CD4-positive, alpha-beta T cell (primary cell): ENCODE results near the gene CDH18. TPM values are rescaled to one million over a fixed set of nuclear protein-coding genes. Genes with fewer than 3 reads are reported as not detected.

ENCODE experiments used
- ATAC-seq: fragments of 200-7000 bp; cut with Tn5 transposase; one replicate; pipeline ENCODE4 v1.10.0; 2022; ENCODE audit warnings: mild to moderate bottlenecking; ENCODE audit not compliant: poor library complexity
- CTCF ChIA-PET: fragments of 350-600 bp; sonication (Branson Sonifier 250); formaldehyde crosslinking; loops from one replicate; lab custom pipeline; 2021; ENCODE audit warnings: antibody characterized with exemption, inconsistent platforms; lab: Charles Lee
- POLR2A ChIA-PET: fragments of 350-600 bp; sonication (Branson Sonifier 250); formaldehyde crosslinking; loops from one replicate; lab custom pipeline; 2021; ENCODE audit warnings: antibody characterized with exemption, inconsistent platforms; lab: Charles Lee
- DNase-seq, 14 experiments: peaks; one replicate each; pipeline ENCODE4 v3.0.0-alpha.2; 2013 to 2020; ENCODE audit warnings: mixed read lengths in 2 of 14
- H3K27ac ChIP-seq, 2 donors: one replicate each; pipeline versions ENCODE4 v1.5.1 to v1.7.0; 2013; ENCODE audit warnings: low read length in 2 of 2, low read depth in 1 of 2, mild to moderate bottlenecking in 1 of 2
- H3K27me3 ChIP-seq, 2 experiments: 1 replicate in 1 of 2; 2 replicates in 1 of 2; pipeline versions ENCODE4 v1.6.1 to v1.7.0; 2013; ENCODE audit warnings: low read length in 2 of 2, control low read depth in 1 of 2, mild to moderate bottlenecking in 1 of 2, moderate library complexity in 1 of 2; ENCODE audit not compliant: insufficient read depth in 2 of 2, control insufficient read depth in 1 of 2
- H3K36me3 ChIP-seq: one replicate; pipeline ENCODE4 v1.6.1; 2013; ENCODE audit warnings: low read length, control low read depth; ENCODE audit not compliant: insufficient read depth
- H3K4me1 ChIP-seq: one replicate; pipeline ENCODE4 v1.6.1; 2013; ENCODE audit warnings: low read length, control low read depth; ENCODE audit not compliant: insufficient read depth
- H3K4me3 ChIP-seq: one replicate; pipeline ENCODE4 v1.5.1; 2013; ENCODE audit warnings: mild to moderate bottlenecking, low read length, moderate library complexity
- H3K9me3 ChIP-seq, 2 experiments: 1 replicate in 1 of 2; 2 replicates in 1 of 2; pipeline versions ENCODE4 v1.6.1 to v1.7.0; 2013; ENCODE audit warnings: low read length in 2 of 2, mild to moderate bottlenecking in 2 of 2, control low read depth in 1 of 2, moderate library complexity in 1 of 2; ENCODE audit not compliant: control insufficient read depth in 1 of 2, insufficient read depth in 1 of 2
- H3K27ac Mint-ChIP-seq: one replicate; pipeline ENCODE4 v1.8.0; 2020; ENCODE audit warnings: mixed read lengths
- H3K27me3 Mint-ChIP-seq: one replicate; pipeline ENCODE4 v1.8.0; 2021; ENCODE audit warnings: mixed read lengths
- H3K36me3 Mint-ChIP-seq: one replicate; pipeline ENCODE4 v1.8.0; 2021; ENCODE audit warnings: low read depth, mixed read lengths
- H3K4me1 Mint-ChIP-seq: one replicate; pipeline ENCODE4 v1.8.0; 2021; ENCODE audit warnings: low read depth, mixed read lengths
- H3K4me3 Mint-ChIP-seq: one replicate; pipeline ENCODE4 v1.8.0; 2020; ENCODE audit warnings: mild to moderate bottlenecking, mixed read lengths
- H3K9me3 Mint-ChIP-seq: one replicate; pipeline ENCODE4 v1.8.0; 2020; ENCODE audit warnings: mixed read lengths
- intact Hi-C, 2 experiments: fragments of 100-400 bp; cut with DNase I in 1 of 2; cut with micrococcal nuclease in 1 of 2; formaldehyde crosslinking; loops; one replicate each; pipeline versions ENCODE4 v1.15.1 to v1.9.0; 2023 to 2025; cut with DNase I, micrococcal nuclease
- total RNA-seq, 174 experiments: library from RNA in 2 of 174; stranded (reverse) in 2 of 174; gene quantifications; one replicate each; pipeline ENCODE4 v1.2.3 and lab custom pipeline; 2021 to 2026
- TF ChIP-seq, protein P1 (sequence below): fragments of 200-600 bp; IDR thresholded peaks from one replicate; pipeline ENCODE4 v1.8.0; 2022; ENCODE audit warnings: antibody characterized with exemption, mild to moderate bottlenecking

Gene CDH18
- total RNA-seq, 2 experiments from 2014 or later: not detected

DNA sequence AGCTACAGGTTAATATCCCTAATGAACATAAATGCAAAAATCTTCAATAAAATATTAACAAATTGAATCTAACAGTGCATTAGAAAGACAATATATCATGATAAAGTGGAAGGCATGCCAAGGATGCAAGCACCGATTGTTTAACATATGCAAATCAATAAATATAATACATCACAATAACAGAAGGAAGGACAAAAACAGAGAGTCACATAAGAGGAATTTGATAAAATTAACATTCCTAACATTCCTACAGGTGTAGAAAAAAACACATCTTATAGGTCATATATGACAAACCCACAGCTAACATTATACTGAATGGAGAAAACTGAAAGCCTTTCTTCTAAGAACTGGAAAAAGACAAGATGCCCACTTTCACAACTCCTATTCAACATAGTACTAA lies 297.0 kb downstream of the CDH18 start:
- ChIA-PET CTCF (no interaction called here), POLR2A (no interaction called here)
- no peaks in the 10 kb centered on the region for H3K36me3 Mint-ChIP-seq
- no peak overlapping the region for H3K4me3 Mint-ChIP-seq
- intact Hi-C loops: no loop called here
- no peaks in the 10 kb centered on the region for H3K27me3 Mint-ChIP-seq
- H3K4me1 Mint-ChIP-seq: no peaks in the 10 kb centered on the region
- H3K4me3 ChIP-seq: no peak overlapping the region
- no peak overlapping the region for H3K27ac Mint-ChIP-seq
- peaks cover 0 to 12% of the 10 kb centered on the region in 2 experiments for H3K9me3 ChIP-seq
- H3K4me1 ChIP-seq: no peaks in the 10 kb centered on the region
- TF ChIP-seq, protein P1, sequence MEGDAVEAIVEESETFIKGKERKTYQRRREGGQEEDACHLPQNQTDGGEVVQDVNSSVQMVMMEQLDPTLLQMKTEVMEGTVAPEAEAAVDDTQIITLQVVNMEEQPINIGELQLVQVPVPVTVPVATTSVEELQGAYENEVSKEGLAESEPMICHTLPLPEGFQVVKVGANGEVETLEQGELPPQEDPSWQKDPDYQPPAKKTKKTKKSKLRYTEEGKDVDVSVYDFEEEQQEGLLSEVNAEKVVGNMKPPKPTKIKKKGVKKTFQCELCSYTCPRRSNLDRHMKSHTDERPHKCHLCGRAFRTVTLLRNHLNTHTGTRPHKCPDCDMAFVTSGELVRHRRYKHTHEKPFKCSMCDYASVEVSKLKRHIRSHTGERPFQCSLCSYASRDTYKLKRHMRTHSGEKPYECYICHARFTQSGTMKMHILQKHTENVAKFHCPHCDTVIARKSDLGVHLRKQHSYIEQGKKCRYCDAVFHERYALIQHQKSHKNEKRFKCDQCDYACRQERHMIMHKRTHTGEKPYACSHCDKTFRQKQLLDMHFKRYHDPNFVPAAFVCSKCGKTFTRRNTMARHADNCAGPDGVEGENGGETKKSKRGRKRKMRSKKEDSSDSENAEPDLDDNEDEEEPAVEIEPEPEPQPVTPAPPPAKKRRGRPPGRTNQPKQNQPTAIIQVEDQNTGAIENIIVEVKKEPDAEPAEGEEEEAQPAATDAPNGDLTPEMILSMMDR: no peak
- DNase-seq (no peak), ATAC-seq (no peak)
- no peak overlapping the region for H3K27ac ChIP-seq
- H3K27me3 ChIP-seq: no peaks in the 10 kb centered on the region
- peaks cover 5% of the 10 kb centered on the region for H3K9me3 Mint-ChIP-seq
- H3K36me3 ChIP-seq: no peaks in the 10 kb centered on the region

DNA sequence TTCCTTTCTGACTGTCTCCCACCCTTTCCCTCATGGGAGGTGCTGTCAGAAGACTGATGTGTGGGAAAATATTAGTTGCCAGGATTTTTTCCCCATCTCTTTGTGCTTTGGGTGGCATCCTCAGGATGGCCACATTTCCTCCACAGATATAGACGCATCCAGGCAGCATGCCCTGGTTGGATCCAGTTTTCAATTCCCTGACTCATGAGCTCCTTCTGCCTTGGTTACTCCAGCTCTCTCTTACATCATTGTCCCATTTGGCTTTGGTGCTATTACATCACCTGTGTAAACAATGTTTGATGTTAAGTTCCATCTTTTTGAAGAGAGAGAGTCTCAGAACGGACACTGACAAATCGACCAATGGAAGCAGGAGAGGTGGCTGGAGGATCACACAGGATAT lies 302.5 kb downstream of the CDH18 start:
- ChIA-PET CTCF (no interaction called here), POLR2A (no interaction called here)

GRCh38 chr5:19676895-19677294 lies 311.1 kb downstream of the CDH18 start:
- ChIA-PET POLR2A (no interaction called here), CTCF (no interaction called here)
- H3K9me3 Mint-ChIP-seq: peaks cover 13% of the 10 kb centered on the region
- H3K36me3 Mint-ChIP-seq: no peaks in the 10 kb centered on the region
- TF ChIP-seq, protein P1: no peak
- no peak overlapping the region for H3K4me3 Mint-ChIP-seq
- no peaks in the 10 kb centered on the region for H3K4me1 Mint-ChIP-seq
- no peak overlapping the region for H3K27ac ChIP-seq
- no peaks in the 10 kb centered on the region for H3K27me3 ChIP-seq
- H3K4me1 ChIP-seq: no peaks in the 10 kb centered on the region
- intact Hi-C loops: no loop called here
- ATAC-seq (no peak), DNase-seq (no peak)
- H3K27ac Mint-ChIP-seq: no peak overlapping the region
- no peaks in the 10 kb centered on the region for H3K36me3 ChIP-seq
- H3K4me3 ChIP-seq: no peak overlapping the region
- no peaks in the 10 kb centered on the region for H3K9me3 ChIP-seq
- H3K27me3 Mint-ChIP-seq: no peaks in the 10 kb centered on the region

More for the DNA sequence above, 302.5 kb downstream of the CDH18 start:
- ATAC-seq (no peak), DNase-seq (no peak)
- Histone ChIP-seq H3K27me3 (no peaks in the 10 kb centered on the region), H3K36me3 (no peaks in the 10 kb centered on the region), H3K4me1 (no peaks in the 10 kb centered on the region), H3K27ac (no peak overlapping the region), H3K4me3 (no peak overlapping the region), H3K9me3 (peaks cover 4 to 12% of the 10 kb centered on the region in 2 experiments)
- Mint-ChIP-seq H3K9me3 (peaks cover 16% of the 10 kb centered on the region), H3K4me1 (no peaks in the 10 kb centered on the region), H3K4me3 (no peak overlapping the region), H3K36me3 (no peaks in the 10 kb centered on the region), H3K27ac (no peak overlapping the region), H3K27me3 (no peaks in the 10 kb centered on the region)
- intact Hi-C loops: no loop called here
- TF ChIP-seq, protein P1: no peak
